Heart left ventricle (tissue), 16 donors: ENCODE results near the gene GCH1. TPM values are rescaled to one million over a fixed set of nuclear protein-coding genes. Genes with fewer than 3 reads are reported as not detected.

Experiments
- ATAC-seq, 4 donors: fragments of 200-7000 bp; cut with Tn5 transposase; one replicate each; pipeline ENCODE4 v1.9.1; 2020 to 2022; ENCODE audit warnings: moderate library complexity in 4 of 4, mild to moderate bottlenecking in 3 of 4, moderate number of reproducible peaks in 1 of 4
- DNase-seq, 5 donors: peaks; one replicate each; pipeline ENCODE4 v3.0.0-alpha.2; 2020
- H3K27ac ChIP-seq, 12 donors: fragments of 200-600 bp; sonication (generic) in 4 of 12; one replicate each; pipeline versions ENCODE4 v1.5.0 to v1.8.0; 2016 to 2022; ENCODE audit warnings: mild to moderate bottlenecking in 2 of 12
- H3K27me3 ChIP-seq, 9 donors: fragments of 200-600 bp; sonication (generic) in 2 of 9; one replicate each; pipeline versions ENCODE4 v1.5.1 to v1.8.0; 2016 to 2022; ENCODE audit warnings: mild to moderate bottlenecking in 3 of 9
- H3K36me3 ChIP-seq, 9 donors: fragments of 200-600 bp; sonication (generic) in 2 of 9; one replicate each; pipeline versions ENCODE4 v1.5.0 to v1.8.0; 2018 to 2022; ENCODE audit warnings: mild to moderate bottlenecking in 2 of 9
- H3K4me1 ChIP-seq, 12 donors: fragments of 200-600 bp; sonication (generic) in 4 of 12; one replicate each; pipeline versions ENCODE4 v1.5.0 to v1.8.0; 2016 to 2022; ENCODE audit warnings: mild to moderate bottlenecking in 3 of 12
- H3K4me3 ChIP-seq, 12 donors: fragments of 200-600 bp; sonication (generic) in 4 of 12; one replicate each; pipeline versions ENCODE4 v1.5.0 to v1.8.0; 2017 to 2022; ENCODE audit warnings: mild to moderate bottlenecking in 9 of 12, moderate library complexity in 4 of 12
- H3K9me3 ChIP-seq, 12 donors: fragments of 200-600 bp; sonication (generic) in 4 of 12; one replicate each; pipeline versions ENCODE4 v1.5.0 to v1.8.0; 2016 to 2022; ENCODE audit warnings: mild to moderate bottlenecking in 1 of 12
- CTCF ChIP-seq, 12 donors: fragments of 200-600 bp; sonication (generic) in 4 of 12; IDR thresholded peaks; one replicate each; pipeline versions ENCODE4 v1.5.0 to v1.8.0; 2018 to 2022; ENCODE audit warnings: antibody characterized with exemption in 12 of 12, mild to moderate bottlenecking in 5 of 12
- POLR2A ChIP-seq, 2 donors: fragments of 450-650 bp; IDR thresholded peaks; one replicate each; pipeline ENCODE4 v1.6.1; 2017; ENCODE audit warnings: antibody characterized with exemption in 2 of 2, mild to moderate bottlenecking in 2 of 2, moderate library complexity in 2 of 2
- WGBS, 4 donors: extraction: QIAGEN DNeasy Blood & Tissue Kit in 2 of 4; methylation state at CpG; one replicate each; pipeline versions ENCODE4 v1.1.5 to v1.1.7; 2013 to 2018; 5-methylcytosine and 5-hydroxymethylcytosine counted together
- intact Hi-C, 10 donors: fragments of 100-400 bp; cut with DNase I; formaldehyde crosslinking; loops; one replicate each; pipeline versions ENCODE4 v1.11.1 to v1.14.2; 2022
- polyA plus RNA-seq, 2 donors: library from polyadenylated mRNA; stranded (reverse); fragments of 200-250 nt; gene quantifications; one replicate each; pipeline ENCODE4 v1.2.3, GENCODE V29; 2013
- total RNA-seq, 9 donors: library from RNA; depleted of rRNA in 2 of 9; stranded (reverse); fragments of >200 nt in 2 of 9; fragmentation: NEBNext Ultra II Directional in 3 of 9; extraction: Animal tissue kit (Norgen Biotek cat#: 25700) in 3 of 9; gene quantifications; one replicate each; pipeline versions ENCODE4 v1.1.0 to v1.2.4, GENCODE V29; 2016 to 2023
- donor health status: ischemic (EF 13 %, LVEDD 7.1; RV severe dilation, severe dysfunction).
- donor health status: healthy with polysubstance abuse.
- donor health status: DM: no; HTN: yes; CAD: no.
- donor health status: DM: no; HTN: no; CAD: no.
- donor health status: ischemic (EF 25% LVEDD 6.9; RV normal size, moderate dysfunction).
- donor health status: ischemic (EF 25% LVEDD 5.7; RV mildly dilated, moderate dysfunction).
- donor health status: healthy.
- donor health status: DM: yes; HTN: yes; CAD: no.
- donor health status: ischemic (EF 35%, LVEDD 5.7; RV mildly dilated, moderate dysfunction).
- donor health status: nonischemic (EF 11% LVEDD 7.7; RV severe dilation, severe dysfunction).
- donor health status: DM: yes; HTN: yes; CAD: no.
- donor health status: PGD.
- donor health status: ischemic (EF 29% LVEDD 5.4; RV normal size, mild dysfunction).
- donor health status: nonischemic (EF 23%, LVEDD 6.1; RV moderate dilation, normal function).

GCH1 gene
- total and polyA plus RNA-seq, 11 donors = 1.6 to 13.8 (median 3.3) TPM

- ATAC-seq (no peak), DNase-seq (no peak)
- no peaks in the 10 kb centered on the region for H3K36me3 ChIP-seq
- no peaks in the 10 kb centered on the region for H3K9me3 ChIP-seq
- WGBS, 4 donors = 64 to 71% (median 67%) methylated on average over 6 of the region's 6 CpGs
- H3K4me1 ChIP-seq = no peaks in the 10 kb centered on the region
- peaks cover 0 to 2% (median 0%) of the 10 kb centered on the region in 9 donors for H3K27me3 ChIP-seq
- intact Hi-C loops = loop anchor here in 1 of 10 donors (5.0 kb wide), 1 partner anchor 90 kb away; the partner anchor contains the start of gene GCH1
- H3K4me3 ChIP-seq = no peak overlapping the region
- TF ChIP-seq CTCF (IDR thresholded peaks at IDR 0.05) (no peak), POLR2A (IDR thresholded peaks at IDR 0.05) (no peak)
- no peak overlapping the region for H3K27ac ChIP-seq
Observed at GRCh38 chr14:54812617-54813016, 90.0 kb downstream of the GCH1 start.

- peaks cover 0 to 2% (median 0%) of the 10 kb centered on the region in 9 donors for H3K27me3 ChIP-seq
- H3K9me3 ChIP-seq = no peaks in the 10 kb centered on the region
- no peak overlapping the region for H3K27ac ChIP-seq
- H3K4me3 ChIP-seq = no peak overlapping the region
- DNase-seq (no peak), ATAC-seq (no peak)
- peaks cover 0 to 11% (median 4%) of the 10 kb centered on the region in 12 donors for H3K4me1 ChIP-seq
- TF ChIP-seq POLR2A (IDR thresholded peaks at IDR 0.05) (no peak), CTCF (IDR thresholded peaks at IDR 0.05) (no peak)
- intact Hi-C loops = loop anchor here in 7 of 10 donors (5.0 to 10.0 kb wide), 5 partner anchors 83 to 355 kb away; partner anchors contain the start of genes GCH1 (in 2 of the 7) and SAMD4A (in 2 of the 7)
- no peaks in the 10 kb centered on the region for H3K36me3 ChIP-seq
- 92 to 96% (median 93%) methylated on average over 8 of the region's 8 CpGs for WGBS, 4 donors
Observed at GRCh38 chr14:54809767-54810166, 92.9 kb downstream of the GCH1 start.

- Histone ChIP-seq H3K4me3 (no peak overlapping the region), H3K36me3 (no peaks in the 10 kb centered on the region), H3K27me3 (peaks cover 0 to 2% (median 0%) of the 10 kb centered on the region in 9 donors), H3K9me3 (no peaks in the 10 kb centered on the region), H3K4me1 (peaks cover 0 to 11% (median 4%) of the 10 kb centered on the region in 12 donors), H3K27ac (no peak overlapping the region)
- DNase-seq = no peak
- intact Hi-C loops = loop anchor here in 6 of 10 donors (5.0 to 10.0 kb wide), 5 partner anchors 84 to 356 kb away; partner anchors contain the start of genes SAMD4A (in 2 of the 6) and GCH1 (in 1 of the 6)
- TF ChIP-seq POLR2A (IDR thresholded peaks at IDR 0.05) (no peak), CTCF (IDR thresholded peaks at IDR 0.05) (no peak)
- 66 to 74% (median 70%) methylated on average over 8 of the region's 8 CpGs for WGBS, 4 donors
- no peak for ATAC-seq
Observed at GRCh38 chr14:54808326-54809161, 94.1 kb downstream of the GCH1 start.

GRCh38 chr14:54807881-54808280, 94.7 kb downstream of the GCH1 start:
- intact Hi-C loops = loop anchor here in 6 of 10 donors (2.0 to 10.0 kb wide), 7 partner anchors 84 to 357 kb away; partner anchors contain the start of genes SAMD4A (in 2 of the 6) and GCH1 (in 1 of the 6)

More at GRCh38 chr14:54807881-54808280, 94.7 kb downstream of the GCH1 start:
- Histone ChIP-seq H3K9me3 (no peaks in the 10 kb centered on the region), H3K4me1 (peaks cover 0 to 11% (median 4%) of the 10 kb centered on the region in 12 donors), H3K27ac (no peak overlapping the region), H3K36me3 (no peaks in the 10 kb centered on the region), H3K4me3 (no peak overlapping the region), H3K27me3 (peaks cover 0 to 2% (median 0%) of the 10 kb centered on the region in 9 donors)
- WGBS, 4 donors = 89 to 97% (median 93%) methylated on average over 6 to 7 of the region's 7 CpGs
- no peak for DNase-seq
- TF ChIP-seq POLR2A (IDR thresholded peaks at IDR 0.05) (no peak), CTCF (IDR thresholded peaks at IDR 0.05) (no peak)
- no peak for ATAC-seq
